GM20000 (cell line): ENCODE results near the gene UBE3A.
"Not testable (repeated sequence)": the region's sequence is repeated elsewhere in the genome, so short reads cannot be mapped to it uniquely, and the experiment has no call there.

ENCODE experiments used
- DNase-seq: peaks from one replicate; pipeline ENCODE4 v3.0.0; 2012; ENCODE audit warnings: low spot score
- CTCF ChIP-seq: IDR thresholded peaks from 2 replicates; pipeline ENCODE4 v1.5.1; 2012; ENCODE audit warnings: mild to moderate bottlenecking, control low read depth; ENCODE audit errors: extremely low read depth, missing control alignments

The UBE3A gene

GRCh38 chr15:25415707-25416106 lies 23.1 kb downstream of the UBE3A start:
- TF ChIP-seq CTCF, result no peak

DNA sequence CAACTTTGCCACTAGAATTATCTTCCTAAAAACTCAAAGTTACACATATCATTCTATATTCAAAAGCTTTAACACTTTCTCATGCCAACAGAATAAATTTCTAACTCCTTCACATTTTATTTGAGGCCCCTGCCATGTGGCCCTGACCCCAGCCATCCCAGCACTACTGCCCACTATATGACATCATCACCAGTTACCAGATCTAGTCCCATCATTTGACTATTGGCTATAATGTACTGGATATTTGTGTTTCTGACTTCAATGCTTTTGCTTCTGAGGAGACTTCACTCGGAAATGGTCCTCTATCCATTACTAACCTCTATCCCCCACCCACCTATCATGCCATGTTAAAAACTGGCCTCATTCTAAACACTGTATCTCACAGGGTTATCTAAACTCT lies 23.6 kb downstream of the UBE3A start:
- no peak for DNase-seq
- no peak for TF ChIP-seq CTCF

More at GRCh38 chr15:25415707-25416106, 23.1 kb downstream of the UBE3A start:
- no peak for DNase-seq

GRCh38 chr15:25410649-25411048 lies 28.2 kb downstream of the UBE3A start:
- TF ChIP-seq CTCF, result no peak
- DNase-seq, result no peak

DNA sequence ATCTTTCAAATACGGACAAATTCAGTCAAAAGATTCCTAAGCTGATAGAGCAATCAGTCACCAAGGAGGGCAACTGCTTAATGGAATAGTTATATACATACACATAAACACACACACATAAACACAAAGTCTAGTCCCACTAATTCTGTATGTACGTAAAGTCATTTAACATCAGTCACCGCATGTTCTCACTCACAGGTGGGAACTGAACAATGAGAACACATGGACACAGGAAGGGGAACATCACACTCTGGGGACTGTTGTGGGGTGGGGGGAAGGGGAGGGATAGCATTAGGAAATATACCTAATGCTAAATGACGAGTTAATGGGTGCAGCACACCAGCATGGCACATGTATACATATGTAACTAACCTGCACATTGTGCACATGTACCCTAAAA lies 29.1 kb downstream of the UBE3A start:
- not testable (repeated sequence) for DNase-seq

- no peak for TF ChIP-seq CTCF
- DNase-seq, result no peak
These were observed 29.9 kb downstream of the UBE3A start for GRCh38 chr15:25408929-25409328.

GRCh38 chr15:25408428-25408827 lies 30.4 kb downstream of the UBE3A start:
- TF ChIP-seq CTCF, result no peak
- DNase-seq, result no peak

DNA sequence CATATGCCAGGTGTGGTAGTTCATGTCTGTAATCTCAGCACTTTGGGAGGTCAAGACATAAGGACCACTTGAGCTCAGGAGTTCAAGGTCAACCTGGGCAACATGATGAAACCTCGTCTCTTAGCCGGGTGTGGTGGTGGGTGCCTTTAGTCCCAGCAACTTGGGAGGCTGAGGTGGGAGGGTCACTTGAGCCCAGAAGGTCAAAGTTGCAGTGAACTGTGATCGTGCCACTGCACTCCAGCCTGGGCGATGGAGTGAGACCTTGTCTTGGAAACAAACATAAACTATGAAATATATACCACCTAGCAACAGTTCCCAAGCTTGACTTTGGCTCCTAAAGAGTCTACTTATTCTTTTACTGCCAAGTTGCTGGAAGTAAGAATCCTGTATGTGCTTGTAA lies 30.9 kb downstream of the UBE3A start:
- no peak for TF ChIP-seq CTCF
- DNase-seq, result no peak

GRCh38 chr15:25406846-25407245 lies 32.0 kb downstream of the UBE3A start:
- no peak for TF ChIP-seq CTCF
- DNase-seq, result no peak
